WTC11 (cell line): Measurements from ENCODE around the gene CCNG2. TPM values are rescaled to one million over a fixed set of nuclear protein-coding genes. Genes with fewer than 3 reads are reported as not detected.

Experiments
- ATAC-seq: fragments of 200-7000 bp; cut with Tn5 transposase; 2 replicates; pipeline ENCODE4 v1.10.0; 2021; ENCODE audit warnings: mild to moderate bottlenecking, moderate library complexity
- CTCF ChIA-PET: fragments of 300-600 bp; sonication (Branson Sonifier 250); formaldehyde crosslinking; loops from one replicate; lab custom pipeline; 2021; ENCODE audit warnings: antibody characterized with exemption; lab: Charles Lee
- POLR2A ChIA-PET: fragments of 350-600 bp; sonication (Branson Sonifier 250); formaldehyde crosslinking; loops from one replicate; lab custom pipeline; 2021; ENCODE audit warnings: antibody characterized with exemption; lab: Charles Lee
- DNase-seq: peaks from one replicate; pipeline ENCODE4 v3.0.0; 2021; ENCODE audit warnings: low spot score
- H3K27ac Mint-ChIP-seq: 2 replicates; pipeline ENCODE4 v1.8.0; 2021; ENCODE audit warnings: mixed read lengths
- H3K27me3 Mint-ChIP-seq: 2 replicates; pipeline ENCODE4 v1.8.0; 2021; ENCODE audit warnings: low read depth, mild to moderate bottlenecking, moderate library complexity, mixed read lengths
- H3K36me3 Mint-ChIP-seq: 2 replicates; pipeline ENCODE4 v1.8.0; 2021; ENCODE audit warnings: mixed read lengths
- H3K4me1 Mint-ChIP-seq: 2 replicates; pipeline ENCODE4 v1.8.0; 2022; ENCODE audit warnings: mixed read lengths
- H3K4me3 Mint-ChIP-seq: 2 replicates; pipeline ENCODE4 v1.8.0; 2021; ENCODE audit warnings: mild to moderate bottlenecking, moderate library complexity, mixed read lengths
- H3K9me3 Mint-ChIP-seq: 2 replicates; pipeline ENCODE4 v1.8.0; 2021; ENCODE audit warnings: mixed read lengths
- AR ChIP-seq: fragments of 250-450 bp; sonication (Bioruptor Pico); IDR thresholded peaks from 2 replicates; pipeline ENCODE4 v1.9.0; 2021; ENCODE audit warnings: mild to moderate bottlenecking
- CDX4 ChIP-seq: fragments of 250-450 bp; sonication (Bioruptor Pico); IDR thresholded peaks from 2 replicates; pipeline ENCODE4 v1.9.0; 2021; ENCODE audit warnings: moderate library complexity, mild to moderate bottlenecking, inconsistent platforms, borderline replicate concordance
- E2F5 ChIP-seq: sonication (generic); formaldehyde crosslinking; IDR thresholded peaks from 2 replicates; pipeline ENCODE4 v1.8.1; 2022; ENCODE audit warnings: mild to moderate bottlenecking, moderate library complexity, missing genetic modification reagents
- GABPB1 ChIP-seq: sonication (generic); formaldehyde crosslinking; IDR thresholded peaks from 2 replicates; pipeline ENCODE4 v1.8.1; 2023; ENCODE audit warnings: mild to moderate bottlenecking, missing genetic modification reagents
- JAZF1 ChIP-seq: fragments of 250-450 bp; sonication (Bioruptor Pico); IDR thresholded peaks from 2 replicates; pipeline ENCODE4 v1.9.0; 2021; ENCODE audit warnings: moderate library complexity, mild to moderate bottlenecking, inconsistent platforms
- TEAD4 ChIP-seq: sonication (generic); formaldehyde crosslinking; IDR thresholded peaks from 2 replicates; pipeline ENCODE4 v1.8.0; 2022; ENCODE audit warnings: mild to moderate bottlenecking, missing genetic modification reagents
- ZMAT4 ChIP-seq: fragments of 250-450 bp; sonication (Bioruptor Pico); IDR thresholded peaks from 2 replicates; pipeline ENCODE4 v1.9.0; 2021; ENCODE audit warnings: mild to moderate bottlenecking
- ZNF317 ChIP-seq: sonication (generic); formaldehyde crosslinking; IDR thresholded peaks from 2 replicates; pipeline ENCODE4 v1.8.1; 2023; ENCODE audit warnings: low read depth, mild to moderate bottlenecking, moderate library complexity, missing genetic modification reagents, borderline replicate concordance
- total RNA-seq: library from RNA; stranded (reverse); gene quantifications from 3 replicates; pipeline ENCODE4 v1.2.3, GENCODE V29; 2021
- TF ChIP-seq, protein P1 (sequence below): fragments of 250-450 bp; sonication (Bioruptor Pico); IDR thresholded peaks from 2 replicates; pipeline ENCODE4 v2.1.2; 2022; ENCODE audit warnings: mild to moderate bottlenecking, moderate library complexity
- TF ChIP-seq, protein P2 (sequence below): fragments of 250-450 bp; sonication (Bioruptor Pico); IDR thresholded peaks from 2 replicates; pipeline ENCODE4 v1.8.0; 2021; ENCODE audit warnings: mild to moderate bottlenecking
- TF ChIP-seq, protein P3 (sequence below): sonication (generic); formaldehyde crosslinking; conservative IDR thresholded peaks from 2 replicates; pipeline ENCODE4 v1.8.1; 2023; ENCODE audit warnings: mild to moderate bottlenecking, low read depth, missing genetic modification reagents, moderate library complexity

CCNG2 gene
- total RNA-seq, 1 experiment from 2014 or later, result 18.9 TPM

DNA sequence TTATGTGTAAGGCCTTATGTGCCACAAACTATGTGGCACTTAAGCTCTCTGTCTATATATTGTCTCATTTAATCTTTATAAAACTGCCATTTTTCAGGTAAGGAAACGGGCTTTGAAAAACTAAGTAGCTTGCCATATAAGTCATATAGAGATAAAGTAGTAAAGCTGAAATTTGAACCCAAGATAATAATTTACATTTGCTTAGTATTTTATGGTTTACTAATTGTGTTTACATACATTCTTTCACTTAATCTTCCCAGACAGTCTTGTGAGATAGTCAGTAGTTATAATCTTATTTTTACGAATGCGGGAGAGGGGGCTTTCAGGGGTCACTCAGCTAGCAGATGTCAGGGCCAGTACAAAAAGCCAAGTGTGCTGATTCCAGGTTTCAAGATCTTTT is 13.9 kb upstream of the CCNG2 start:
- Mint-ChIP-seq H3K4me1 (peaks cover 13% of the 10 kb centered on the region), H3K27ac (no peak overlapping the region), H3K4me3 (no peak overlapping the region), H3K36me3 (no peaks in the 10 kb centered on the region), H3K9me3 (no peaks in the 10 kb centered on the region), H3K27me3 (no peaks in the 10 kb centered on the region)
- CTCF ChIA-PET, result interaction anchor here (1.0 to 2.0 kb wide), 2 partner anchors 51 to 61 kb away, joined by 3 to 8 read pairs; no protein-coding TSS in a partner anchor
- POLR2A ChIA-PET, result no interaction called here
- DNase-seq (no peak), ATAC-seq (no peak)
- TF ChIP-seq ZNF317, result no peak

DNA sequence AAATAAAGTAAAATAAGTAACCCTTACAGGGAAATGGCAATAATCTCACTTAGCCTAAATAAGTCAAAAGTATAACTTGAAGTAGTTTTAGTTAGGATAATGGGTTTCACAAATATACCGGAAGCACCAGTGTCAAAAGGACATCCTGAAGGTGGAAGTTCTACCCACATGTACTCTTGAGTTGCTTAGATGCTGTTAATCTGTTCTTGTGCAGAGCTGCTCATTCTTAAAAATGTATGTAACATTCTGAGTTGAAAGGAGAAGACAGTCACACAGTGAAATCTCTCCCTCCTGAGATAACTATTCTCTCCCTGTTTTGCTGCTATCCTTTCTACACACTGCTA is 11.2 kb upstream of the CCNG2 start:
- Mint-ChIP-seq H3K36me3 (no peaks in the 10 kb centered on the region), H3K9me3 (peaks cover 3% of the 10 kb centered on the region), H3K4me1 (peaks cover 13% of the 10 kb centered on the region), H3K27ac (no peak overlapping the region), H3K27me3 (no peaks in the 10 kb centered on the region), H3K4me3 (no peak overlapping the region)
- TF ChIP-seq TEAD4 (CRISPR knock-in tag), result no peak
- TF ChIP-seq, protein P1, sequence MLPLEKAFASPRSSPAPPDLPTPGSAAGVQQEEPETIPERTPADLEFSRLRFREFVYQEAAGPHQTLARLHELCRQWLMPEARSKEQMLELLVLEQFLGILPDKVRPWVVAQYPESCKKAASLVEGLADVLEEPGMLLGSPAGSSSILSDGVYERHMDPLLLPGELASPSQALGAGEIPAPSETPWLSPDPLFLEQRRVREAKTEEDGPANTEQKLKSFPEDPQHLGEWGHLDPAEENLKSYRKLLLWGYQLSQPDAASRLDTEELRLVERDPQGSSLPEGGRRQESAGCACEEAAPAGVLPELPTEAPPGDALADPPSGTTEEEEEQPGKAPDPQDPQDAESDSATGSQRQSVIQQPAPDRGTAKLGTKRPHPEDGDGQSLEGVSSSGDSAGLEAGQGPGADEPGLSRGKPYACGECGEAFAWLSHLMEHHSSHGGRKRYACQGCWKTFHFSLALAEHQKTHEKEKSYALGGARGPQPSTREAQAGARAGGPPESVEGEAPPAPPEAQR (CRISPR knock-in tag), result no peak
- TF ChIP-seq E2F5 (CRISPR knock-in tag), result no peak
- TF ChIP-seq JAZF1 (CRISPR knock-in tag), result no peak
- no peak for TF ChIP-seq AR (CRISPR knock-in tag)
- TF ChIP-seq CDX4, result no peak
- TF ChIP-seq ZMAT4 (CRISPR knock-in tag), result no peak
- TF ChIP-seq GABPB1 (CRISPR knock-in tag), result no peak
- TF ChIP-seq, protein P2, sequence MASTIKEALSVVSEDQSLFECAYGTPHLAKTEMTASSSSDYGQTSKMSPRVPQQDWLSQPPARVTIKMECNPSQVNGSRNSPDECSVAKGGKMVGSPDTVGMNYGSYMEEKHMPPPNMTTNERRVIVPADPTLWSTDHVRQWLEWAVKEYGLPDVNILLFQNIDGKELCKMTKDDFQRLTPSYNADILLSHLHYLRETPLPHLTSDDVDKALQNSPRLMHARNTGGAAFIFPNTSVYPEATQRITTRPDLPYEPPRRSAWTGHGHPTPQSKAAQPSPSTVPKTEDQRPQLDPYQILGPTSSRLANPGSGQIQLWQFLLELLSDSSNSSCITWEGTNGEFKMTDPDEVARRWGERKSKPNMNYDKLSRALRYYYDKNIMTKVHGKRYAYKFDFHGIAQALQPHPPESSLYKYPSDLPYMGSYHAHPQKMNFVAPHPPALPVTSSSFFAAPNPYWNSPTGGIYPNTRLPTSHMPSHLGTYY (CRISPR knock-in tag), result no peak
- TF ChIP-seq, protein P3, sequence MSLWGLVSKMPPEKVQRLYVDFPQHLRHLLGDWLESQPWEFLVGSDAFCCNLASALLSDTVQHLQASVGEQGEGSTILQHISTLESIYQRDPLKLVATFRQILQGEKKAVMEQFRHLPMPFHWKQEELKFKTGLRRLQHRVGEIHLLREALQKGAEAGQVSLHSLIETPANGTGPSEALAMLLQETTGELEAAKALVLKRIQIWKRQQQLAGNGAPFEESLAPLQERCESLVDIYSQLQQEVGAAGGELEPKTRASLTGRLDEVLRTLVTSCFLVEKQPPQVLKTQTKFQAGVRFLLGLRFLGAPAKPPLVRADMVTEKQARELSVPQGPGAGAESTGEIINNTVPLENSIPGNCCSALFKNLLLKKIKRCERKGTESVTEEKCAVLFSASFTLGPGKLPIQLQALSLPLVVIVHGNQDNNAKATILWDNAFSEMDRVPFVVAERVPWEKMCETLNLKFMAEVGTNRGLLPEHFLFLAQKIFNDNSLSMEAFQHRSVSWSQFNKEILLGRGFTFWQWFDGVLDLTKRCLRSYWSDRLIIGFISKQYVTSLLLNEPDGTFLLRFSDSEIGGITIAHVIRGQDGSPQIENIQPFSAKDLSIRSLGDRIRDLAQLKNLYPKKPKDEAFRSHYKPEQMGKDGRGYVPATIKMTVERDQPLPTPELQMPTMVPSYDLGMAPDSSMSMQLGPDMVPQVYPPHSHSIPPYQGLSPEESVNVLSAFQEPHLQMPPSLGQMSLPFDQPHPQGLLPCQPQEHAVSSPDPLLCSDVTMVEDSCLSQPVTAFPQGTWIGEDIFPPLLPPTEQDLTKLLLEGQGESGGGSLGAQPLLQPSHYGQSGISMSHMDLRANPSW (CRISPR knock-in tag), result no peak
- DNase-seq (no peak), ATAC-seq (no peak)
- ChIA-PET CTCF (interaction anchor here (0.7 to 1.9 kb wide), 2 partner anchors 24 to 94 kb away, joined by 5 read pairs; no protein-coding TSS in a partner anchor), POLR2A (no interaction called here)
